ENCODE data around the gene KHSRP.

DNA sequence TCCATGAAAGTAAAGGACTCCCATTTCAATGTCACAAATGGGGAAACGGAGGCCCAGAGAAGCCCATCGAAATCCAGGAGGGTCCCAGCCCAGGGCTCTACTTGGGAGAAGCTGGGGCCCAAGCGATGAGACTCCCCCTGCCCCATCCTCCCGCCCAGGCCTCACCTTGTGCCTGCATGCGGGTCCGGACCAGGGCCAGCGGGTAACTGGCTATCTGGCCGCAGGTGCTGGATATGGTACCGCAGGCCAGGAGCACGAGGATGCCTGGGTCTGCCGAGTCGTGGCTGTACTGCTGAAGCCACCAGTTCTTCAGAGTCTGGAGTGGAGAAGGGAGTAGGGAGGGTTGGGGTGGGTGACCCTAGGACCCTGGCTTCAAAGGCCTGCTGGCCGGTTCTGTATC is 19.4 kb upstream of the KHSRP start:
- TF ChIP-seq, protein P1, sequence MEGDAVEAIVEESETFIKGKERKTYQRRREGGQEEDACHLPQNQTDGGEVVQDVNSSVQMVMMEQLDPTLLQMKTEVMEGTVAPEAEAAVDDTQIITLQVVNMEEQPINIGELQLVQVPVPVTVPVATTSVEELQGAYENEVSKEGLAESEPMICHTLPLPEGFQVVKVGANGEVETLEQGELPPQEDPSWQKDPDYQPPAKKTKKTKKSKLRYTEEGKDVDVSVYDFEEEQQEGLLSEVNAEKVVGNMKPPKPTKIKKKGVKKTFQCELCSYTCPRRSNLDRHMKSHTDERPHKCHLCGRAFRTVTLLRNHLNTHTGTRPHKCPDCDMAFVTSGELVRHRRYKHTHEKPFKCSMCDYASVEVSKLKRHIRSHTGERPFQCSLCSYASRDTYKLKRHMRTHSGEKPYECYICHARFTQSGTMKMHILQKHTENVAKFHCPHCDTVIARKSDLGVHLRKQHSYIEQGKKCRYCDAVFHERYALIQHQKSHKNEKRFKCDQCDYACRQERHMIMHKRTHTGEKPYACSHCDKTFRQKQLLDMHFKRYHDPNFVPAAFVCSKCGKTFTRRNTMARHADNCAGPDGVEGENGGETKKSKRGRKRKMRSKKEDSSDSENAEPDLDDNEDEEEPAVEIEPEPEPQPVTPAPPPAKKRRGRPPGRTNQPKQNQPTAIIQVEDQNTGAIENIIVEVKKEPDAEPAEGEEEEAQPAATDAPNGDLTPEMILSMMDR (IDR thresholded peaks at IDR 0.05): no peak
- TF ChIP-seq EP300 (IDR thresholded peaks at IDR 0.05): no peak
- no peak for TF ChIP-seq POLR2A (IDR thresholded peaks at IDR 0.05)
